NK-92 (cell line): ENCODE results near the gene DACH1.

ENCODE experiments used
- DNase-seq: peaks from one replicate; lab custom pipeline; 2025; ENCODE audit not compliant: unreplicated experiment; lab: John Stamatoyannopoulos, UW

DACH1 gene

DNA sequence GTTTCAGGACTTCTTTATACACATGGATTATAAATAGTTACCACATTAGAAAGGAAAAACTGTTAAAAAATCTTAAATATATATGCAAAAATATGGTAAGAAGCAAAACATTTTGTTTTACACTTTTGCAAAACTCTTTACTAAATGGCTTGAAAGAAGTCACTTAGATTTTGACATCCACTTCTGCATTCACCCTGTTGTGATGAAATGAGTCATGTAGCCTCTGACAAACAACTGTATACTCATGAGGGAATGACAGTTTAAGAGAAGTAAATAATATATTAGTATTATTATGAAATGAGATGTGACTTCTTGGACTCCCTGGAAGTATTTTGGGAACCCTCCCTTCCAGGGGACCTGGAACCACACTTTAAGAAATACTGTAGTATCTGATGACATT lies 275.6 kb downstream of the DACH1 start:
- DNase-seq: no peak

DNA sequence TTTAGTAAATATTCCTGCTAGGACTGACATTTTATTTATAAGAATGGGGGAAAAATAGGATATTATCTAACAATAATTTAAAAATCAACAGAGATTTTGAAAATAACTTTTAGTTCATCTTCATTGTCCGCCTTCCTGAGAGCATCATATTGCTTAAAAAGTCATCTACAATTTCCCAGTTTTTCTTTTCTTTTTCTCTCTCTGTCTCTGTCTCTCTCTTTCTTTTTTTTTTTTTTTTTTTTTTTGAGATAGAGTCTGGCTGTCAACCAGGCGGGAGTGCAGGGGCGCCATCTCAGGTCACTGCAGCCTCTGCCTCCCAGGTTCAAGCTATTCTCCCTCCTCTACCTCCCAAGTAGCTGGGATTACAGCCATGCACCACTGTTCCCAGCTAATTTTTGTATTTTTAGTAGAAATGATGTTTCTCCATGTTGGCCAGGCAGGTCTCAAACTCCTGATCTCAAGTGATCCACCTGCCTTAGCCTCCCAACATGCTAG lies 276.3 kb downstream of the DACH1 start:
- no peak for DNase-seq

DNA sequence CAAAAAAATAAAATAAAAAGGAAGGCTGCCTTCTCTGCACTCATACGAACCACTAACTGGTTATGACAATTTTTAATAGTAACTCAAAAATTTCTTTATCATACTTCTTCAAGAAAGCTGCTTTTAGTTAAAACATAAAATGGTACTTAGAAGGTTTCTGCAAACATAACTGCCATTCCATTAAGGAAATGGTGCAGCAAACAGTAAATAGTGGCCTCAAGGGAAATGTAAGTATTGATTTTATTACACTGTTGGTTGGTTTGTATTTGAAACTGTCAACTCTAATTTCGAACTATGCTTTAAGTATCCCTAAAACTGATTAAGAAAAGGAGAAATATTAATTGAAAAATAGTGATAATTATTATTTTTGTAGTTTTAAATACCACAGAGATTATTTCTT lies 278.0 kb downstream of the DACH1 start:
- DNase-seq: no peak

DNA sequence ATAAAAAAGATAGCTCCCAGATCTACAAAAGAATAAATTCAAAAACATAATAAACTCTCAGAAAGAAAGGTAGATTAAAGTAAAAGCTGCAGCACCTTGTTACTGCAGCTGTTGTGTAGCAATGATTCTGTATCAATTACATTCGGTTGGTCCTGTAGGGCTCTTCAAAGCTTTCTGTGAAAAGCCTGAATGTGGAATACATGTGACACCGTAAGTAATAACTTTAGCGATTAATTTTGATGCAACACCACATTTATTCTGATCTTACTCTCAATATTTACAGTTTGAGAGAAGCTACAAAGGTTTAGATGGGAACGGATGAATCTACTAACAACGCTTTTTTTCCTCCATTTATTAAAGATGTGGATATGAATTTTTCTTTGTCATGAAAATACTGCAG lies 279.2 kb downstream of the DACH1 start:
- DNase-seq: no peak

DNA sequence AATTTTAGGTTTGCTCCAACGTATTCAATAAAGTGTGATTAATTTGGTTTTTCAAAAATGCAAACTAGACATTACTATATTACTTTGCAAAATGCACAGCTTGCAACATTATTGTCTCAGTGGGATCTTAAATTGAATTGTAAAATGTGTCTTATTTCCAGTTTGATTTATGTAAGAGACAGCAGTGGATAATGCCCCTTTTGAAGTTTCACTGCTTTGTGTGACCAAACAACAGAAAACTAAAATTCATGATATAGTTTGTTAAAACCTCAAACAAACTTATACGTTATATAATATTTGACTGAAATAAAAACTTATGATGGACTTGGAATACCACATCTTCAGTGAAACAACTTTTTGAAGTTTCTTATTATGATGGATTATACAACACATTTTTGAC lies 279.8 kb downstream of the DACH1 start:
- no peak for DNase-seq

DNA sequence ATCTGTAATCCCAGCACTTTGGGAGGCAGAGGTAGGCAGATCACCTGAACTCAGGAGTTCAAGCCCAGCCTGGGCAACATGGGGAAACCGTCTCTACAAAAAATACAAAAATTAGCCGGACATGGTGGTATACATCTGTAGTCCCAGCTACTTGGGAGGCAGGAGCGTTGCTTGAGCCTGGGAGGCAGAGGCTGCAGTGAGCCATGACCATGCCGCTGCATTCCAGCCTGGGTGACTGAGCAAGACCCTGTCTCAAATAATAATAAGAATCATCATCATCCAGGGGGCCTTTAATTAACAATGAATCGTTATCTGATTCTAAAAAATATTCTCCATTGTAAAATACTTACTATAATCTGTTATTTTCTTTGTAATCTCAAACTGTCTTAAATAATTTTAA lies 283.4 kb downstream of the DACH1 start:
- DNase-seq: no peak

DNA sequence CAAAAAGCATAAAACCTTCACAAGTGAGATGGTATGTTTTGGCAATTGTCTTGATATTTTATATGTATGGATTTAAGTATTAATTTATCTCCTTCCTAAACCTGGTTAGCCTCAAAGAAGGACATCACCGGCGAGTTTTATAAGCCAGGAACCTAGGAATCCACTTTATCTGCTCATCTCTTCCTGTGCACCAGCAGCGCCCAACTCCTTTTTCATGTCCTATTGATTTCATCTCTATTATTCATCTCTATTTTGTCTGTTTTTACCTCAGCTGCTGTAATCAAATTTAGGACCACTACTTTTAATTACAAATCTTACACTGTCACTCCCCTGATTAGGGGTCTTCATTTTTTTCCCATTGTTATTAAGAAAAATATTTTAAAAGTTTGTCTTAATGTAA lies 286.4 kb downstream of the DACH1 start:
- no peak for DNase-seq

DNA sequence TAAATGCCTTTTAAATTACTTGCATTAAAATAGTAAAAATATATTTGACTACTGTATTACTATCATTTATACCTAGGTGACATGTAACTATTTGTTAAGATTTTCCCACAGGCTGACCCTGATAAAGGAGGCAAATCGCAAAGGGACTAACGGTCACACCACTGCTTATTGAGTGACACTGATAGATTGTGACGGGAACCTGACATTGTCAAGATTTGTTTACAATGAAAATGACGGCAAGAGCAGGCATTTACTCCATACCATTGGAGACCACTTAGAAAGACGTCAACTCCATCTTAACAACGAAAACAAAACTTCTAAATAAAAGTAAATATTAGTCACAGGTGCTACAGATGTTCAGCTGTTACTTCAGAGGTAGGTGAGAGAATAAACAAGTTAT lies 289.0 kb downstream of the DACH1 start:
- DNase-seq: no peak

DNA sequence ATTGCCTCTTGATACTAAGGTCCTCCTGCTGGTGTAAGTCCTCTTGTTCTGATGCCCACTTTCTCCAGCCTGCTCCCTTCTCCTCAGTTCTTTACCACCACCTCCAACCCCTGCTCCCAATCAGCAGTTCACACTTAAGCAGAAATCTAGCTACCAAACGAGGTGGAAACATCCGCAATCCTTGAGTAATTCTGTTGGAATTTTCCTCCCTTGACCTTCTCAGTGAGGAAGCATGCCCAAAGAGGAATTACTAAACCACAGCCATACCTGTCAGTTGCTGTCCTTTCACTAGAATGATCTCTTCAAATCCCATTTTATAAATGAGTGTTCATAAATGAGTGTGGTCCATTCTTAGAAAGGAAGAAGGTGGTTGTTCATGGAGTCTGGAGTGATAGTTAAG lies 289.9 kb downstream of the DACH1 start:
- no peak for DNase-seq

DNA sequence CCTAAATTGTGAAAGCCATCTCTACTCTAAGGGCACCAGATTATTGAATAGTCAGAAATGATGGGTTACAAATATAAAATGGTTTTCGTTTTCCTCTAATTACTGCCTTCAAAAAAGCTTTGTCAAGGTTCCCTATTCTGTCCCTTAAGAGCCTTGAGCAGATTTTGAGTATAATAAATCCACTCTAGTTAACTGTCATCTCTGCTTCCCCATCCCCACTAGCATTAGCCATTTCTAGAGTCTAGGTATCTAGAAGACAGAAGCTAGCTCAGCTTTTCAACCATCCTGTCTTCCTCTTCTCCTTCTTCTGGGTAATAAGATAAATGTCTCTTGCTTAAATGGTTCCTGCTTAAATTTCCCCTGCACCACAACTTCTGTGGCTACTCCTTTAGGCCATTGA lies 290.4 kb downstream of the DACH1 start:
- no peak for DNase-seq

DNA sequence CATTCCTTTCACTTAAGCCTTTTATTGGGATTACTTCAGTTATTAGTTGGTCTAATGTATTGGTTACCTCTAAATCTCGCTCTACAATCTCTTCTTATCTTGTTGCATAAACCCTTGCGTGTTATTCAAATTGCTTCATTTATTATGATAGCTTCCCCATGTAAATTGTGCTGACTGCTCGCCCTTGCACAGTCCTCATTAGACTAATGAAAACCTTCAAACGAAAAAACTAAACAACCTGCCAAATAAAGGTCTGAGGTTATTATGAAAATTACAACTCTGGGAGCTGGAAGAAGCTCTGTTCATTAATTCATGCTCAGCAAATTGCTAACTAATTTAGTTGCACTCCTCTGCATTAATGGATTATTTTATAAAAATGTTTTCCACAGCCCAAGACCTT lies 320.1 kb downstream of the DACH1 start:
- DNase-seq: no peak

DNA sequence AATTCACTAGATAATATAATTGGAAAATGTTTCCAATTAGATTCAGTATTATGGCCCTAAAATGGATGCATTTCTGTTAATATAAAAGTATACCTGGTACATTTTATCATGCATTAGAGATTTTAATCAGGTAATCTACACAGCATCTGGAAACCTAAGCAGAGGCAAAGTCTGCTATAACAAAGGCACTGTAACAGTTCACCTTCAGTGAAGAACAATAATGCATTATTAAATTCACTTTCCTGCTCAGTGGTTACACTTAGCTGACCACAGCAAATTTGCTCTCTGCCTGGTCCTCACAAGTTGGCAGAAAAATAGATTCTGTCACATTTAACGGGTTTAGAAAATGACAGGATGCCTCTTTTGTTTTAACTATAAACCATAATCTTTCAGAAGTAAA lies 326.9 kb downstream of the DACH1 start:
- DNase-seq: no peak

DNA sequence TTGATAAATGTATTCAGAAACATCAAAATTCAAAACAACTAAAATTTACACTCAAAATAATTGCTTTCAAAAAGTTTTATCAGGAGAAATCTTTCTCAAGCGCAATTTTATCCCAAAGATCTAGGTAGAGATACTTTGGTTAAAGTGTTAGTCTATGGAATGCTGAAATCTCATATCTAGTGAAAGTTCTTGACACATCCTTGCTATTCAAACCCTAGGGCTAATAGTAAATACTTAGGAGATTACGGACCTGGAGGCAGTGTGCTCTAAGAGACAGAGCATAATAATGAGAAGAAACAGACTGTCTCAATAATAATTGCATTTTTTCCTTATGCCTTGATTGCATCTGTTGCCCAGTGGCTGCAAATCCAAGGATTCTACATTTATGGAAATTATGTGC lies 330.8 kb downstream of the DACH1 start:
- no peak for DNase-seq

DNA sequence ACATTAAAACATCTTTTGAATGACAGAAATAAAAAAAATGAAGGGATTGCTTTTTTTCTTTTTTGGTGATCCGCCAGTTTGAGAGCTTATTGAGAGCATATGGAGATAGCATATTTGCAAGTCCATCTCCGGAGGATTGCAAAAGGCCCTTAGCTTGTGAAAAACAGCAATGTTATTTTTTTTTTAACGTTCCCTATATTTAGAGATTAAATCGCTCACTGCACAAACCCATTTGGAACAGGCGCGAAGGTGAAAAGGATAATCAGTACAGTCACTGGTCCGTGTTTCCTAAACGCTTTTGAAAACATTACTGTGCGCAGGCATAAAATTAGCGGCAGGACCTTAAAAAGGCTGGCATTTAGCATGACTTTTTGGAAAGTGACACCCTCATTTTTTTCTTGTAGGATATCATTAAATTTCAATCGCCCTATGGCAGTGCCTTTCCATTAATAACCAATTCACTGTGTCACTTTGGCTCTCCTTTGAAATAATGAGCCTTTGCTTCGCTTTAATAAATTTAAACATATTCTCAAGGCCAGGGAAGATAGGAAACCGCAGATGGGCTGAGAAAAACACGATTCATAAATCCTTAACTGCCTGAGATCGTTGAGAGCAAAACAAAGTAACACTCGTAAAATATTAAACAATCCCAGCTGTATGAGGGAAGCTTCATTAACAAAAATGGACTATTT lies 342.2 kb downstream of the DACH1 start:
- no peak for DNase-seq

DNA sequence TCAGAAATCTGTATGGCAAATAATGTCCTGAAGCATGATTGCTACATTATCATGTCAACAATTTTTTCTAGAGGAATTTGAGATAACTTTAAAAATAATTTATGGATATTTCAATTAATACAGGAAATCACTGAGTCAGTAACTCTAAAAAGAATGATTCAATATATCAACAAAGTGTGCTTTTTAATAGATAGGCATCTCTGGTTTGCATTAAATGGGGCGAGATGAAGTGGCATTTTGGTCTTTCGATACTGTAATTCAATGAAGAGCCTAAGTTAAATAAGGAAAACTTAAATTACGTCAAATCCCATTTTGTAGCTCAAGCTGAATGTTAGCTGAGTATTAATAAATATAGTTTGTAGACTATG lies 342.8 kb downstream of the DACH1 start:
- no peak for DNase-seq

DNA sequence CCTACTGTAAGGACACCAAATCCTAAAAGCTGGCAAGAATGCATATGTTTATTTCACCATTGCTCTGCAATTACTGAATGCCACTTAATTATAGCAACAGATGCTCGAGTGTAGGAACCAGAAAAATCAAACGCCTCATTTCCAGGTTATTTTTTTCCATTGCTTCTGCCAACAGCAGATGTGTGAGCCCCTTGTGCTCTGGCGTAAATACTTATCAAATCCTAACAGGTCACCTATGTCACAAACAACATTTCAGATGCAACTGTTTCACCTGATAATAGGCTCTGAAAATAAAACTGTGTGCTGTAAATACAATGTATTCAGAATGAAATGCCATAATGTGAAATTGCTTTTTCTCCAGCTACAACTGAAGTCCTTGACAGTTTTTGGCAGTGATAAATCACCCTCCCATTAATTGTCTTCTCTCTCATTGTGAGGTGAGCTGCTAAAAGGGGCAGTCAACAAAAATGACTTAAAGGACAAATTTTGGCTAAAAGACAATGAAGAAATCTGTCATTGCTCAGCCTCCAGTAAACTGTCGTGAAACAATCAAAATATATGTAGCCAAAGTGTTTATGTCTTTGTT lies 344.0 kb downstream of the DACH1 start:
- DNase-seq: no peak

DNA sequence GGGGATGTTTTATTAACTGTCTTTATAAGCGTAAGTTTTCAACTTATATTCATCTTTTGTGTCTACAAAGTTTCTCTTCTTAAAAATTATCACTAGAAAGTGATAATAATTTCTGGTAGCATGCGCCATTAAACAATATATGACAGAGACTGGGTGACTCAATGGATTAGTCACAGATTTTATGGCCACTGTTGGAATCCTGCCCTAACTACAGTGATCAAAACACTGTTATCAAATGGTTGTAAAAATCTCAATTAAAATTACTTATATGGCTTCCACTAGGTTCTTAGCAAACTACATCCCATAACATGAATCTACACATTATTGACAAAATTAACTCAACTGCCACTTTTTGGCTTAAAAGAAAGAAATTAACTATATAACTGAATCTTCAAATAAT lies 350.0 kb downstream of the DACH1 start:
- DNase-seq: no peak

DNA sequence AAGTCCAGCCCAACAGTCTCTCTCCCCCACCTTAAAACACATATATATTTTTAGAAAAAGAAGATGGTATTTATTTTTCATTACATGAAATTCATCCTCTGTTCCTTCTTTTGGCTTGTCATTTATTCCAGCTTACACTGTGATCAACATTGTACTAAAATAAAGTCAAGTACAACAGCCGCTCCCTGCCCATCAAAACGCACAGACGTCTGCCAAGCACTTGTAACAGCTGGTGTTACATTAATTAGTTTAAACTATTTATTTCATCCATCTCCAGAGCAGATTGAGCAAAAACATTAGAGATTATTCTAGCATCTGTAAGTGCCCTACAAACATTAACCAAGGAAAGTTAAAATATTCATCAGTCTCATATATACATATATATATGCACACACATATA lies 350.5 kb downstream of the DACH1 start:
- no peak for DNase-seq

DNA sequence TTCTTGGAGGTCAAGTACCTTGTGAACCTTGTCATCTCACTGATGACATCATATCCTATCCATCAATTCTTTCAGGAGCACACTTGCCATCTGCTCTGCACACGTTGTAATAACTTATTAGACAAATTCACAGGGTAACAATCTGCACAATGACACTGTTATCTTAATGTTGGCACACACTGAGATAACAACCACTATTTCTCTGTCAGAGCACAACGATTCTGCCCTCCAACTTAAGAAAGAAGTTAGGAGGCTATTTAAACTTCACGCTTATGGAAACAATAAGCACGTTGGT lies 351.3 kb downstream of the DACH1 start:
- DNase-seq: no peak

DNA sequence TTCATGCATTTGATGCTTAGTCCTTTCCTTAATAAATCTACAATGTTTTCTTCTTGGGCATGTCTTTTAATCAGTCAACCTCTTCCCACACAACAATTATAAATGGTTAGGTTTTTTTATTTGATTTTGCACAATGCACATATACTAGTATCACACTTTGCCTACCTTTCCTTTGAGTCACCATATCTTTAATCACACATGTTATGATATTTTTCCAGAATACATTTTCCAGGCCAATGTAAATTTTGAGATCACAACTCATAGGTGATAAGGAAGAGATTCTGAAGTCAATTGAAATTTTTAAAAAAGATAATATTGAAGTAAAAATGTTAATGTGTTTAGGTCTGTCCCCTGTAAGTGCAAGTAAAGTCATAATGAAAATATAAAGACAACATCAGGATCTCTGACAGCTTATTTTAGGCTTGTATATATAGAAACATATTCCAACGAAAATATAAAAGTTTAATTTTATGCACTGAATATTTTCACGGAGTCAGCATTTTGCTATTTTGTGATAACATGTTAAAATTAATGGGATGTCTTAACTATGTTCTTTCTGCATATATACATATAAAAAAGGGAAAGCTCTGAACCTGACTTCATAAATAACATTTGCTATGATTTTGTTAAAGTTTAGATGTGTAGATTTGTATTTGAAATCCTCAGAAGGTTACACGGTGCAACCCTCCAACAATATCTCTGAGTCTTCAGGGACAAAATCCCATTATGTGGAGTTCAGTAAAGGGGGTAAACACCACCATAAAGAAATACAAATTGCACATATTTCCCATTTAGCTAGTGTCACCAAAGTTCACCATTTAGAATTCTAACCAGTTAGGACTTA lies 351.9 kb downstream of the DACH1 start:
- no peak for DNase-seq

DNA sequence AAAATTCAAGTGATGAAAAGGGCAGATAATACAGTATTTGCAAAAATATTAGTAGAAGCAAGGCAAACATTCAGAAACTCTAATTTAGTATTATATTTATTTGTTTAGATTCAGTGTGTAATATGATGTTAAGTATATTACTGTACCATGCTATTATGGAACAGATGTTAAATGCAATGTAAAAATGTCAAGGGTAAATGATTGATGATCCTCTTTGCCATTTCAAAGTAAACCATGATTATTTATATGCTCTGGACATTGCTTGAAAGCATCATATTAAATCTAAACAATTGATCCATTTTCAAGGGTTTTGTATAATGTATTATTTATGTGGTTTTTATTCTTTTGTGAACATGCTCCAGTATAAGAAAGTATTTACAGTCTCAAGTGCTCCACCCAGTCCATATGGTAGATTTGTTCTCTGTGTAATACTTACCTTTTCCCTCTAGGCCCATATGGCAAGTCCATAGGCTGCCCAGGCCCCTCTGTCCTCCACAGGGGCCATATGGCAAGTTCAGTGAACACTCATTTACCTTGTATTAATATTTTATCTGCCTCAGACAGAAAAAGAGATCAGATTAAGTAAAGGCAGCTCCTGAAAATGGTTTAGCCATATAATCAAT lies 353.5 kb downstream of the DACH1 start:
- DNase-seq: no peak

DNA sequence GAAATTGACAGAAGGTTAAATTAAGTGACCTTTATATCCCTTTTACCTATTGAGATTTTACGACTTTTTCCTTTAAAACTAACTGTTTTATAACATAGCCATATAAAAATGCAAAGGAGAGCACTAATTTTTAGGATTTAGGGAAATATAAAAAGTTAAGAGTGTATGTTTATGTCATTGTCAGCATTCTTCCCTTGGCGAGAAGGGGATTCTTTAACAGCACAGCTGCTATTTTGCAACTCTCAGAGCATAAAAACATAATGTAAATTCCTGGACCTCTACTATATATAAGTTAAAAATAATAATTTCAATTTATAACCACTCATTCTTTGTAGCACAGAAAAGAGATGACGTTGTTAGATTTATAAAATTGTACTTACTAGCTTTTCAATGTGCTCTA lies 363.2 kb downstream of the DACH1 start:
- DNase-seq: no peak
